ENCODE results near the gene ATRAID. TPM values are rescaled to one million over a fixed set of nuclear protein-coding genes. Genes with fewer than 3 reads are reported as not detected.
"Not testable (repeated sequence)": the region's sequence is repeated elsewhere in the genome, so short reads cannot be mapped to it uniquely, and the experiment has no call there.

Gene ATRAID
- polyA plus RNA-seq, 10 donors: 89.7 to 104 (median 97.5) TPM

- DNase-seq: no peak
Observed at GRCh38 chr2:27186613-27187345, 25.1 kb upstream of the ATRAID start.

GRCh38 chr2:27189989-27190388 lies 21.9 kb upstream of the ATRAID start:
- no peak for DNase-seq

GRCh38 chr2:27191070-27191829 lies 20.6 kb upstream of the ATRAID start:
- peak; percentile 49 to 71 (median 64) for DNase-seq

GRCh38 chr2:27194538-27195354 lies 17.1 kb upstream of the ATRAID start:
- DNase-seq: no peak

- not testable (repeated sequence) for DNase-seq
Observed at GRCh38 chr2:27195799-27196198, 16.0 kb upstream of the ATRAID start.

- not testable (repeated sequence) for DNase-seq
Observed at GRCh38 chr2:27198068-27198467, 13.8 kb upstream of the ATRAID start.

GRCh38 chr2:27198627-27199026 lies 13.2 kb upstream of the ATRAID start:
- DNase-seq: no peak

- no peak for DNase-seq
Observed at GRCh38 chr2:27199241-27199640, 12.6 kb upstream of the ATRAID start.

GRCh38 chr2:27201675-27202074 lies 10.2 kb upstream of the ATRAID start:
- DNase-seq: no peak

- DNase-seq: no peak
Observed at GRCh38 chr2:27202854-27203253, 9.0 kb upstream of the ATRAID start.

GRCh38 chr2:27203741-27204140 lies 8.1 kb upstream of the ATRAID start:
- DNase-seq: no peak

GRCh38 chr2:27204566-27204965 lies 7.3 kb upstream of the ATRAID start:
- DNase-seq: no peak

- no peak for DNase-seq
Observed at GRCh38 chr2:27205206-27205605, 6.6 kb upstream of the ATRAID start.

- DNase-seq: no peak
Observed at GRCh38 chr2:27206346-27206745, 5.5 kb upstream of the ATRAID start.

- no peak for DNase-seq
Observed at GRCh38 chr2:27208486-27209050, 3.3 kb upstream of the ATRAID start.

GRCh38 chr2:27209621-27210401 lies 2.0 kb upstream of the ATRAID start:
- no peak for DNase-seq

GRCh38 chr2:27211241-27211942 lies 449 bp upstream of the ATRAID start:
- DNase-seq: no peak

GRCh38 chr2:27212626-27213471 lies 1.0 kb downstream of the ATRAID start:
- peak in 1 of 3 donors; percentile 45 for DNase-seq

GRCh38 chr2:27214941-27215340 lies 3.1 kb downstream of the ATRAID start:
- peak in 1 of 3 donors; percentile 64 for DNase-seq

Measured in muscle of back (tissue), 11 donors.